Nephron (organoid): ENCODE measurements around the gene BLOC1S6.
"Not testable (repeated sequence)": the region's sequence is repeated elsewhere in the genome, so short reads cannot be mapped to it uniquely, and the experiment has no call there.

Source experiments
- H3K27ac Mint-ChIP-seq, 3 experiments: 2 replicates each; pipeline ENCODE4 v1.8.0; 2020; ENCODE audit warnings: mixed read lengths in 3 of 3, mild to moderate bottlenecking in 2 of 3, moderate library complexity in 1 of 3
- H3K27me3 Mint-ChIP-seq: 2 replicates; pipeline ENCODE4 v1.8.0; 2021; ENCODE audit warnings: low read depth, mild to moderate bottlenecking, moderate library complexity, mixed read lengths
- H3K36me3 Mint-ChIP-seq: 2 replicates; pipeline ENCODE4 v1.8.0; 2020; ENCODE audit warnings: low read depth, mixed read lengths
- H3K4me1 Mint-ChIP-seq: 2 replicates; pipeline ENCODE4 v1.8.0; 2020; ENCODE audit warnings: mixed read lengths
- H3K4me3 Mint-ChIP-seq, 3 experiments: 2 replicates each; pipeline ENCODE4 v1.8.0; 2020; ENCODE audit warnings: mild to moderate bottlenecking in 3 of 3, mixed read lengths in 3 of 3, moderate library complexity in 2 of 3
- H3K9me3 Mint-ChIP-seq: 2 replicates; pipeline ENCODE4 v1.8.0; 2020; ENCODE audit warnings: mixed read lengths
- CTCF ChIP-seq, 3 experiments: fragments of 200-600 bp; sonication (generic); IDR thresholded peaks; one replicate each; pipeline ENCODE4 v1.5.0; 2021; ENCODE audit warnings: antibody characterized with exemption in 3 of 3; ENCODE audit not compliant: unreplicated experiment in 3 of 3

The BLOC1S6 gene

DNA sequence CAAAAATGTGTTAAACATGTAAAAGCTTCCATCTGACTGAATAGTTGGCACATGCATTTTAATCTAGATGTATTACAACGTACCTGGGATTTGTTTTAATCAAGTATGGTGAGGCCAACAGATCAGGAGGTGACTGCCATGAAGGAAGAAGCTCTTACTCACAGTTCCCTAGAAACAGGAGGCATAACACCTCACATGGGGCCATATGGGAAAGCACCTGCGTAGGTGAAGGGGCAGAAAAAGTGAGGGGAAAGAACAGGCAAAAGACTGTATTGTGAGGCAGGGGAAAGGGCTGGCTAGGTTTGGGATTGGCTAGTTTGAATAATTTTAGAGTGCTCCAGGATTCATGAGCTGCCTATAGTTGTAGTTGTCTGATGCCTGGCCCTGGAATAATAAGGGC lies 57.3 kb downstream of the BLOC1S6 start:
- Mint-ChIP-seq H3K9me3 (no peaks in the 10 kb centered on the region), H3K27me3 (peaks cover 20% of the 10 kb centered on the region), H3K27ac (peak overlapping the region in 2 of 3 experiments; percentile 88 to 100), H3K4me1 (peaks cover 43% of the 10 kb centered on the region), H3K4me3 (no peak overlapping the region), H3K36me3 (no peaks in the 10 kb centered on the region)
- no peak for TF ChIP-seq CTCF (IDR thresholded peaks at IDR 0.05; ENCODE audit: unreplicated experiment in 3 of 3)

GRCh38 chr15:45645026-45645980 lies 58.1 kb downstream of the BLOC1S6 start:
- H3K27ac Mint-ChIP-seq = peak overlapping the region; percentile 97 to 100 (median 99)
- peaks cover 11% of the 10 kb centered on the region for H3K27me3 Mint-ChIP-seq
- H3K4me3 Mint-ChIP-seq = peak overlapping the region in 2 of 3 experiments; percentile 34 to 48
- H3K4me1 Mint-ChIP-seq = peaks cover 43% of the 10 kb centered on the region
- no peaks in the 10 kb centered on the region for H3K9me3 Mint-ChIP-seq
- no peak for TF ChIP-seq CTCF (IDR thresholded peaks at IDR 0.05; ENCODE audit: unreplicated experiment in 3 of 3)
- H3K36me3 Mint-ChIP-seq = no peaks in the 10 kb centered on the region

GRCh38 chr15:45646220-45646619 lies 59.0 kb downstream of the BLOC1S6 start:
- H3K4me3 Mint-ChIP-seq = no peak overlapping the region

GRCh38 chr15:45647828-45648227 lies 60.6 kb downstream of the BLOC1S6 start:
- H3K9me3 Mint-ChIP-seq = no peaks in the 10 kb centered on the region

More at GRCh38 chr15:45646220-45646619, 59.0 kb downstream of the BLOC1S6 start:
- Mint-ChIP-seq H3K27me3 (peaks cover 11% of the 10 kb centered on the region), H3K9me3 (no peaks in the 10 kb centered on the region), H3K4me1 (peaks cover 38% of the 10 kb centered on the region), H3K36me3 (no peaks in the 10 kb centered on the region), H3K27ac (peak overlapping the region; percentile 97 to 100 (median 99))
- TF ChIP-seq CTCF (IDR thresholded peaks at IDR 0.05; ENCODE audit: unreplicated experiment in 3 of 3) = no peak

GRCh38 chr15:45648521-45649200 lies 61.5 kb downstream of the BLOC1S6 start:
- Mint-ChIP-seq H3K4me1 (peaks cover 22% of the 10 kb centered on the region), H3K36me3 (no peaks in the 10 kb centered on the region), H3K9me3 (no peaks in the 10 kb centered on the region), H3K27me3 (peaks cover 12% of the 10 kb centered on the region), H3K27ac (peak overlapping the region; percentile 57 to 86 (median 85)), H3K4me3 (no peak overlapping the region)
- no peak for TF ChIP-seq CTCF (IDR thresholded peaks at IDR 0.05; ENCODE audit: unreplicated experiment in 3 of 3)

More at GRCh38 chr15:45647828-45648227, 60.6 kb downstream of the BLOC1S6 start:
- H3K27ac Mint-ChIP-seq = no peak overlapping the region
- H3K36me3 Mint-ChIP-seq = no peaks in the 10 kb centered on the region
- H3K4me3 Mint-ChIP-seq = no peak overlapping the region
- H3K4me1 Mint-ChIP-seq = peaks cover 23% of the 10 kb centered on the region
- peaks cover 17% of the 10 kb centered on the region for H3K27me3 Mint-ChIP-seq
- no peak for TF ChIP-seq CTCF (IDR thresholded peaks at IDR 0.05; ENCODE audit: unreplicated experiment in 3 of 3)

- H3K9me3 Mint-ChIP-seq, H3K36me3 Mint-ChIP-seq, H3K4me3 Mint-ChIP-seq, H3K27me3 Mint-ChIP-seq: not testable (repeated sequence)
- peak overlapping the region in 2 of 3 experiments; percentile 40 to 48 for H3K27ac Mint-ChIP-seq
- H3K4me1 Mint-ChIP-seq = peaks cover 22% of the 10 kb centered on the region
Measured at GRCh38 chr15:45650007-45650406, 62.8 kb downstream of the BLOC1S6 start.
